ENCODE measurements around the gene GALNT10. TPM values are rescaled to one million over a fixed set of nuclear protein-coding genes. Genes with fewer than 3 reads are reported as not detected.

GALNT10 gene
- total RNA-seq, 1 donor from 2014 or later, result 11.5 TPM

DNA sequence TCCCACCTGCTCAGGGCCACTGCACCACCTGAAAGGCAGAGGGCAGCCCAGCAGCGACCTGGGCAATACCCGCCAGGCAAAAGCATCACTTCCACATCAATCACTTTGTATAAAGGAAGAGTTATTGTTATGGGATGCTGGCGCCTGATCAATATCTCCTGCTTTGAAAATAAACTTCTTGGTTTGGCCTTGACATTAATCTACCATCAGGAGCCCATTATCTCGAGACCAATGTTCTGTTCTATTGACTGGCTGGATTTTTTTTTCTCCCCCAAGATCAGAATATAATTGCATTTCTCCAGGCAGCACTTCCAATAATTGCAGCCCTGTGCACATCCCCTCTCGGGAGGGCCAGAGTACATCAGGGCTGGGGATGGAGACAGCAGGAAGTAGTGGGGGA, 210.8 kb downstream of the GALNT10 start:
- H3K4me1 ChIP-seq, result peaks cover 17% of the 10 kb centered on the region
- no peak for TF ChIP-seq CTCF (IDR thresholded peaks at IDR 0.05; ENCODE audit: borderline replicate concordance)
- intact Hi-C loops (cut with micrococcal nuclease), result no loop called here

GRCh38 chr5:154401931-154402330, 211.4 kb downstream of the GALNT10 start:
- Histone ChIP-seq H3K27me3 (ENCODE audit: low read depth) (no peaks in the 10 kb centered on the region), H3K27ac (replicated peaks) (no peak overlapping the region), H3K9me3 (replicated peaks) (no peaks in the 10 kb centered on the region), H3K4me1 (peaks cover 17% of the 10 kb centered on the region), H3K4me3 (no peak overlapping the region), H3K36me3 (no peaks in the 10 kb centered on the region)
- DNase-seq, result no peak
- TF ChIP-seq CTCF (IDR thresholded peaks at IDR 0.05; ENCODE audit: borderline replicate concordance), result no peak
- intact Hi-C loops (cut with micrococcal nuclease), result no loop called here

More for the DNA sequence above, 210.8 kb downstream of the GALNT10 start:
- Histone ChIP-seq H3K36me3 (no peaks in the 10 kb centered on the region), H3K9me3 (replicated peaks) (no peaks in the 10 kb centered on the region), H3K4me3 (no peak overlapping the region), H3K27ac (replicated peaks) (no peak overlapping the region), H3K27me3 (ENCODE audit: low read depth) (no peaks in the 10 kb centered on the region)
- DNase-seq, result no peak

DNA sequence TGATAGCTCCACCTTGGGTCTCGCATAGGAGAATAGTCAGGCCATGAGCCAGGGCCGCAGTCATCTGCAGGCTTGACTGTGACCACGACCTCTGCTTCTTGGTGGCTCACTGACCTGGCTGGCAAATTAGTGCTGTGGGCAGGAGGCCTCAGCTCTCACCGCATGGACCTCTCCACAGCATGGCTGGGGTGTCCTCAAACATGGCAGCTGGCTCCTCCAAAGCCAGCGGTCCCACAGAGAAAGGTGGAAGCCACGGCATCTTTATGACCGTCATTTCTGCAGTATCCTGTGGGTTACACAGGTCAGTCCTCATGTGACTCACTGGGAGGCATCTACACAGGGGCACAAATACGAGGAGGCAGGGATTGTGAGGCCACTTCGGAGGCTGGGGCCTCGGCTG, 212.1 kb downstream of the GALNT10 start:
- Histone ChIP-seq H3K4me3 (no peak overlapping the region), H3K27me3 (ENCODE audit: low read depth) (no peaks in the 10 kb centered on the region), H3K27ac (replicated peaks) (no peak overlapping the region), H3K9me3 (replicated peaks) (no peaks in the 10 kb centered on the region), H3K4me1 (peaks cover 13% of the 10 kb centered on the region), H3K36me3 (no peaks in the 10 kb centered on the region)
- TF ChIP-seq CTCF (IDR thresholded peaks at IDR 0.05; ENCODE audit: borderline replicate concordance), result no peak
- no peak for DNase-seq
- intact Hi-C loops (cut with micrococcal nuclease), result no loop called here

DNA sequence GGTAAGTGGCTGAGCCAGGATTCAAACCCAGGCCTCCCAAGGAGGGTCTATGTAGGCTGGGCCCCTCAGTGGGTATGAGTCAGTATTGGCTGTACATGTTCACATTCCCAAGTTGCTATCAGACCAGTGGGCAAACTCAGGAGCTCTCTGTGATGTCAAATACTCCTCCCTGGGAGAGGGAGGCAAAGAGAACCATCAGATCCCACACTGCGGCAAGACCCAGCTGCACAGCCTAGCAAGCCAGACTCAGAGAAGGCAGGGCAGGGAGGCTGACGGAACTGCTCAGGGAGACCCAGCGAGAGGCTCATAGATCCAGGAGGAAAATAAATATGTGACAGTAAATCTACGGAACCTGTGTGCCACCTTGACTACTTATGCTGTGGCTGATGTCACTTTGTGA, 212.7 kb downstream of the GALNT10 start:
- Histone ChIP-seq H3K27me3 (ENCODE audit: low read depth) (no peaks in the 10 kb centered on the region), H3K27ac (replicated peaks) (no peak overlapping the region), H3K36me3 (no peaks in the 10 kb centered on the region), H3K9me3 (replicated peaks) (no peaks in the 10 kb centered on the region), H3K4me1 (peaks cover 11% of the 10 kb centered on the region), H3K4me3 (no peak overlapping the region)
- no peak for DNase-seq
- intact Hi-C loops (cut with micrococcal nuclease), result no loop called here
- TF ChIP-seq CTCF (IDR thresholded peaks at IDR 0.05; ENCODE audit: borderline replicate concordance), result no peak

- intact Hi-C loops (cut with micrococcal nuclease), result no loop called here
- Histone ChIP-seq H3K4me3 (no peak overlapping the region), H3K27me3 (ENCODE audit: low read depth) (no peaks in the 10 kb centered on the region), H3K27ac (replicated peaks) (no peak overlapping the region), H3K4me1 (peaks cover 11% of the 10 kb centered on the region), H3K36me3 (no peaks in the 10 kb centered on the region), H3K9me3 (replicated peaks) (no peaks in the 10 kb centered on the region)
- no peak for TF ChIP-seq CTCF (IDR thresholded peaks at IDR 0.05; ENCODE audit: borderline replicate concordance)
- no peak for DNase-seq
Observed at GRCh38 chr5:154403776-154404387, 213.3 kb downstream of the GALNT10 start.

All from left ventricle myocardium inferior (tissue), 1 donor.